GM23338 (cell line): ENCODE data around the gene GRIK4. TPM values are rescaled to one million over a fixed set of nuclear protein-coding genes. Genes with fewer than 3 reads are reported as not detected.

Source experiments
- ATAC-seq: fragments of 200-7000 bp; cut with Tn5 transposase; 3 replicates; pipeline ENCODE4 v1.9.1; 2020
- DNase-seq: peaks from one replicate; pipeline ENCODE4 v3.0.0-alpha.2; 2015; ENCODE audit warnings: low spot score
- H2AFZ ChIP-seq: fragments of 200-600 bp; sonication (generic); 2 replicates; pipeline ENCODE4 v1.8.0; 2016; ENCODE audit warnings: antibody characterized with exemption, mild to moderate bottlenecking, moderate library complexity
- H3F3A ChIP-seq: fragments of 200-600 bp; sonication (generic); replicated peaks from 2 replicates; pipeline ENCODE4 v1.8.0; 2017; ENCODE audit warnings: antibody characterized with exemption, mixed run types, low read depth
- H3K27ac ChIP-seq: fragments of 200-600 bp; sonication (generic); 2 replicates; pipeline ENCODE4 v1.6.1; 2016; ENCODE audit warnings: low read depth
- H3K27me3 ChIP-seq: fragments of 200-600 bp; sonication (generic); 2 replicates; pipeline ENCODE4 v1.8.0; 2016; ENCODE audit warnings: mild to moderate bottlenecking, mixed run types, moderate library complexity; ENCODE audit not compliant: insufficient read depth
- H3K36me3 ChIP-seq: fragments of 200-600 bp; sonication (generic); 2 replicates; pipeline ENCODE4 v1.8.0; 2016; ENCODE audit warnings: mild to moderate bottlenecking; ENCODE audit not compliant: insufficient read depth
- H3K4me1 ChIP-seq: fragments of 200-600 bp; sonication (generic); 2 replicates; pipeline ENCODE4 v1.8.0; 2016; ENCODE audit warnings: mild to moderate bottlenecking, moderate library complexity; ENCODE audit not compliant: insufficient read depth
- H3K4me2 ChIP-seq: fragments of 200-600 bp; sonication (generic); 2 replicates; pipeline ENCODE4 v1.7.1; 2017; ENCODE audit warnings: mixed run types
- H3K4me3 ChIP-seq: fragments of 200-600 bp; sonication (generic); 2 replicates; pipeline ENCODE4 v1.6.1; 2016; ENCODE audit warnings: mixed run types
- H3K79me2 ChIP-seq: fragments of 200-600 bp; sonication (generic); replicated peaks from 2 replicates; pipeline ENCODE4 v1.8.0; 2017; ENCODE audit warnings: mild to moderate bottlenecking; ENCODE audit not compliant: insufficient read depth
- H3K9me2 ChIP-seq: fragments of 200-600 bp; sonication (generic); 2 replicates; pipeline ENCODE4 v1.8.0; 2017; ENCODE audit not compliant: insufficient read depth
- H4K20me1 ChIP-seq: fragments of 200-600 bp; sonication (generic); replicated peaks from 2 replicates; pipeline ENCODE4 v1.8.0; 2017; ENCODE audit warnings: mild to moderate bottlenecking; ENCODE audit not compliant: insufficient read depth
- H3K27ac Mint-ChIP-seq: 2 replicates; pipeline ENCODE4 v1.8.0; 2020; ENCODE audit warnings: inconsistent platforms, mild to moderate bottlenecking, moderate library complexity, mixed read lengths
- H3K27me3 Mint-ChIP-seq: 3 replicates; pipeline ENCODE4 v1.8.0; 2022; ENCODE audit warnings: low read depth, mild to moderate bottlenecking, moderate library complexity, mixed read lengths, inconsistent platforms; ENCODE audit not compliant: insufficient read depth, poor library complexity
- H3K36me3 Mint-ChIP-seq: 3 replicates; pipeline ENCODE4 v1.8.0; 2021; ENCODE audit warnings: low read depth, mild to moderate bottlenecking, inconsistent platforms, moderate library complexity, mixed read lengths
- H3K4me1 Mint-ChIP-seq: 3 replicates; pipeline ENCODE4 v1.8.0; 2020; ENCODE audit warnings: mild to moderate bottlenecking, inconsistent platforms, mixed read lengths
- H3K4me3 Mint-ChIP-seq: 3 replicates; pipeline ENCODE4 v1.8.0; 2021; ENCODE audit warnings: moderate library complexity, mild to moderate bottlenecking, inconsistent platforms, mixed read lengths
- H3K9me3 Mint-ChIP-seq: 3 replicates; pipeline ENCODE4 v1.8.0; 2020; ENCODE audit warnings: moderate library complexity, mild to moderate bottlenecking, inconsistent platforms, mixed read lengths
- EZH2 ChIP-seq: fragments of 200-600 bp; sonication (generic); IDR thresholded peaks from one replicate; pipeline ENCODE4 v1.8.0; 2017; ENCODE audit warnings: antibody characterized with exemption, mild to moderate bottlenecking, low read depth; ENCODE audit not compliant: unreplicated experiment
- EZH2phosphoT487 ChIP-seq: fragments of 200-600 bp; sonication (generic); IDR thresholded peaks from one replicate; pipeline ENCODE4 v1.8.1; 2018; ENCODE audit warnings: antibody characterized with exemption; ENCODE audit not compliant: unreplicated experiment
- POLR2AphosphoS5 ChIP-seq: IDR thresholded peaks from 2 replicates; pipeline ENCODE4 v1.6.1; 2016; ENCODE audit warnings: antibody characterized with exemption, low read depth
- STAT1 ChIP-seq: IDR thresholded peaks from one replicate; pipeline ENCODE4 v1.6.1; 2016; ENCODE audit warnings: antibody characterized with exemption; ENCODE audit not compliant: unreplicated experiment
- ZNF331 ChIP-seq: fragments of 250-450 bp; sonication (Bioruptor Pico); IDR thresholded peaks from 2 replicates; pipeline ENCODE4 v1.5.0; 2020; ENCODE audit warnings: low read depth, mild to moderate bottlenecking, moderate library complexity
- polyA plus RNA-seq: library from polyadenylated mRNA; unstranded; fragments of >200 nt; fragmentation: Nextera tagmentation; extraction: Ambion mirVana; gene quantifications from 2 replicates; pipeline ENCODE4 v1.2.1, GENCODE V29; 2016
- total RNA-seq: library from RNA; depleted of rRNA; stranded (reverse); fragments of >200 nt; shearing (Covaris generic); gene quantifications from 2 replicates; pipeline ENCODE4 v1.2.3, GENCODE V29; 2014
- TF ChIP-seq, protein P1 (sequence below), 2 experiments: fragments of 200-600 bp in 1 of 2; sonication (generic) in 1 of 2; conservative IDR thresholded peaks; 2 replicates each; pipeline versions ENCODE4 v1.5.1 to v1.6.1; 2016 to 2017; ENCODE audit warnings: antibody characterized with exemption in 2 of 2, low read depth in 2 of 2, mild to moderate bottlenecking in 2 of 2, moderate library complexity in 1 of 2
- TF ChIP-seq, protein P2 (sequence below): fragments of 250-450 bp; sonication (Bioruptor Pico); IDR thresholded peaks from 2 replicates; pipeline ENCODE4 v1.5.0; 2020; ENCODE audit warnings: mild to moderate bottlenecking, moderate library complexity
- TF ChIP-seq, protein P3 (sequence below): IDR thresholded peaks from 2 replicates; pipeline ENCODE4 v1.6.1; 2016; ENCODE audit warnings: antibody characterized with exemption

Gene GRIK4
- total and polyA plus RNA-seq, 2 experiments from 2014 or later: 0.63 to 2.2 TPM

DNA sequence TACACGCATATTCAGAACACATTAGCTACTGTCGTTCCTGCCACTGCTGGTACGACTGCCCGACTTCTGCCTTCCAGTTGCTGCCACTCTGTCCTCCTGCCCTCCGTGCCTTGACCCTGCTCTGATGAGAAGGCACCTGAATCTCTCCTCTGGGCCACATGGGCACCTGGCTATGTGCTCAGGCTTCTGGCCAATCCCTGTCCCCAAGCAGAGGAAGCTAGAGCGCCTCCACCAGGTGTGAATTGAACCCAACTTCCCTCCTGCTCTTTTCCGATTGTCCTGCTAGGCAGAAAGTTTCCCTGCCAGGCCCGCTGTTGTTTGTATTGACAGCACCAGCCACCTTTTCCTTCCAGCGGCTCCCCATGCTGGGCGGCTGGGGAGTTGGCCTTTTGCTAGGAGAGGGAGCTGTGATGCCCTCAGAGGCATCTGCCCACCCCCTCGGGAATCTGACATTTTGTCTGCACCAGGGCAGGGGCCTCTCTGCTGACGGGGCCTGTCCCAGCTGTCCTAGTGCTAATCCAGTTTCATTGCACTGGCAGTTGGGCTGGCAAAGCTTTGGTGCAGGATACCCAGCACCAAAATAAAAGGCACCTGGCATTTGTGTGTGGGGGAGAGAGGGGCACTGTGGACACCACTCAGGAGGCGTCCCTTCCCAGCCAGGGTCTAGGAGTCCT lies 118.0 kb downstream of the GRIK4 start:
- ATAC-seq: peak; percentile 73
- no peaks in the 10 kb centered on the region for H3K36me3 Mint-ChIP-seq

DNA sequence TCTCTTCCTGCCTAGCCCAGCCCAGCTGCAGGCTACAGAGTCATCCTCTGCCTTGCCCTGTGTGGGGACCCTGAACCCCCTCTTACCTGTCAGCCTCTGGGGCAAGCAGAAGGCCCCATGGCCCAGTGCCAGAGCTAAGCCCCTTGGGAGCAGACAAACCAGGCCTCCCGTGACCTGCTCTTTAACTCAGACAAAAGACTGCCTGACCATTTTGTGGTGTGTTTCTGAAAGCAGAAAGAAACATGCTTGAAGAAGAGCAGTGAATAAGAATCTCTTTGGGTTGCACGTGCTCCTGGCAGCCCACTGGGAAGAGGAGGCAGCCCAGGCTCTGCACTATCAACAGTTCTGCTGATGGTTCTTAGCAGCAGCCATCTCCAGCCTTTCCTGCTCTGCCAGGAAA lies 118.6 kb downstream of the GRIK4 start:
- Mint-ChIP-seq H3K4me3 (no peak overlapping the region), H3K36me3 (no peaks in the 10 kb centered on the region), H3K27me3 (peaks cover 9% of the 10 kb centered on the region), H3K27ac (no peak overlapping the region), H3K4me1 (peaks cover 25% of the 10 kb centered on the region), H3K9me3 (no peaks in the 10 kb centered on the region)
- Histone ChIP-seq H3K4me2 (no peak overlapping the region), H3K36me3 (no peaks in the 10 kb centered on the region), H2AFZ (no peak overlapping the region), H4K20me1 (no peaks in the 10 kb centered on the region), H3K4me3 (no peak overlapping the region), H3K9me2 (peaks cover 3% of the 10 kb centered on the region; the same call in 1 of the 2 replicates), H3F3A (no peaks in the 10 kb centered on the region), H3K79me2 (no peaks in the 10 kb centered on the region), H3K27me3 (no peaks in the 10 kb centered on the region), H3K4me1 (peaks cover 9% of the 10 kb centered on the region; the same call in 1 of the 2 replicates), H3K27ac (no peak overlapping the region)
- no peak for ATAC-seq
- no peak for DNase-seq
- no peak for TF ChIP-seq POLR2AphosphoS5
- no peak for TF ChIP-seq STAT1
- TF ChIP-seq EZH2: no peak
- TF ChIP-seq ZNF331 (CRISPR knock-in tag): no peak
- TF ChIP-seq, protein P1, sequence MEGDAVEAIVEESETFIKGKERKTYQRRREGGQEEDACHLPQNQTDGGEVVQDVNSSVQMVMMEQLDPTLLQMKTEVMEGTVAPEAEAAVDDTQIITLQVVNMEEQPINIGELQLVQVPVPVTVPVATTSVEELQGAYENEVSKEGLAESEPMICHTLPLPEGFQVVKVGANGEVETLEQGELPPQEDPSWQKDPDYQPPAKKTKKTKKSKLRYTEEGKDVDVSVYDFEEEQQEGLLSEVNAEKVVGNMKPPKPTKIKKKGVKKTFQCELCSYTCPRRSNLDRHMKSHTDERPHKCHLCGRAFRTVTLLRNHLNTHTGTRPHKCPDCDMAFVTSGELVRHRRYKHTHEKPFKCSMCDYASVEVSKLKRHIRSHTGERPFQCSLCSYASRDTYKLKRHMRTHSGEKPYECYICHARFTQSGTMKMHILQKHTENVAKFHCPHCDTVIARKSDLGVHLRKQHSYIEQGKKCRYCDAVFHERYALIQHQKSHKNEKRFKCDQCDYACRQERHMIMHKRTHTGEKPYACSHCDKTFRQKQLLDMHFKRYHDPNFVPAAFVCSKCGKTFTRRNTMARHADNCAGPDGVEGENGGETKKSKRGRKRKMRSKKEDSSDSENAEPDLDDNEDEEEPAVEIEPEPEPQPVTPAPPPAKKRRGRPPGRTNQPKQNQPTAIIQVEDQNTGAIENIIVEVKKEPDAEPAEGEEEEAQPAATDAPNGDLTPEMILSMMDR (conservative IDR thresholded peaks at IDR 0.05; ENCODE audit: low read depth in 2 of 2): no peak
- TF ChIP-seq, protein P2, sequence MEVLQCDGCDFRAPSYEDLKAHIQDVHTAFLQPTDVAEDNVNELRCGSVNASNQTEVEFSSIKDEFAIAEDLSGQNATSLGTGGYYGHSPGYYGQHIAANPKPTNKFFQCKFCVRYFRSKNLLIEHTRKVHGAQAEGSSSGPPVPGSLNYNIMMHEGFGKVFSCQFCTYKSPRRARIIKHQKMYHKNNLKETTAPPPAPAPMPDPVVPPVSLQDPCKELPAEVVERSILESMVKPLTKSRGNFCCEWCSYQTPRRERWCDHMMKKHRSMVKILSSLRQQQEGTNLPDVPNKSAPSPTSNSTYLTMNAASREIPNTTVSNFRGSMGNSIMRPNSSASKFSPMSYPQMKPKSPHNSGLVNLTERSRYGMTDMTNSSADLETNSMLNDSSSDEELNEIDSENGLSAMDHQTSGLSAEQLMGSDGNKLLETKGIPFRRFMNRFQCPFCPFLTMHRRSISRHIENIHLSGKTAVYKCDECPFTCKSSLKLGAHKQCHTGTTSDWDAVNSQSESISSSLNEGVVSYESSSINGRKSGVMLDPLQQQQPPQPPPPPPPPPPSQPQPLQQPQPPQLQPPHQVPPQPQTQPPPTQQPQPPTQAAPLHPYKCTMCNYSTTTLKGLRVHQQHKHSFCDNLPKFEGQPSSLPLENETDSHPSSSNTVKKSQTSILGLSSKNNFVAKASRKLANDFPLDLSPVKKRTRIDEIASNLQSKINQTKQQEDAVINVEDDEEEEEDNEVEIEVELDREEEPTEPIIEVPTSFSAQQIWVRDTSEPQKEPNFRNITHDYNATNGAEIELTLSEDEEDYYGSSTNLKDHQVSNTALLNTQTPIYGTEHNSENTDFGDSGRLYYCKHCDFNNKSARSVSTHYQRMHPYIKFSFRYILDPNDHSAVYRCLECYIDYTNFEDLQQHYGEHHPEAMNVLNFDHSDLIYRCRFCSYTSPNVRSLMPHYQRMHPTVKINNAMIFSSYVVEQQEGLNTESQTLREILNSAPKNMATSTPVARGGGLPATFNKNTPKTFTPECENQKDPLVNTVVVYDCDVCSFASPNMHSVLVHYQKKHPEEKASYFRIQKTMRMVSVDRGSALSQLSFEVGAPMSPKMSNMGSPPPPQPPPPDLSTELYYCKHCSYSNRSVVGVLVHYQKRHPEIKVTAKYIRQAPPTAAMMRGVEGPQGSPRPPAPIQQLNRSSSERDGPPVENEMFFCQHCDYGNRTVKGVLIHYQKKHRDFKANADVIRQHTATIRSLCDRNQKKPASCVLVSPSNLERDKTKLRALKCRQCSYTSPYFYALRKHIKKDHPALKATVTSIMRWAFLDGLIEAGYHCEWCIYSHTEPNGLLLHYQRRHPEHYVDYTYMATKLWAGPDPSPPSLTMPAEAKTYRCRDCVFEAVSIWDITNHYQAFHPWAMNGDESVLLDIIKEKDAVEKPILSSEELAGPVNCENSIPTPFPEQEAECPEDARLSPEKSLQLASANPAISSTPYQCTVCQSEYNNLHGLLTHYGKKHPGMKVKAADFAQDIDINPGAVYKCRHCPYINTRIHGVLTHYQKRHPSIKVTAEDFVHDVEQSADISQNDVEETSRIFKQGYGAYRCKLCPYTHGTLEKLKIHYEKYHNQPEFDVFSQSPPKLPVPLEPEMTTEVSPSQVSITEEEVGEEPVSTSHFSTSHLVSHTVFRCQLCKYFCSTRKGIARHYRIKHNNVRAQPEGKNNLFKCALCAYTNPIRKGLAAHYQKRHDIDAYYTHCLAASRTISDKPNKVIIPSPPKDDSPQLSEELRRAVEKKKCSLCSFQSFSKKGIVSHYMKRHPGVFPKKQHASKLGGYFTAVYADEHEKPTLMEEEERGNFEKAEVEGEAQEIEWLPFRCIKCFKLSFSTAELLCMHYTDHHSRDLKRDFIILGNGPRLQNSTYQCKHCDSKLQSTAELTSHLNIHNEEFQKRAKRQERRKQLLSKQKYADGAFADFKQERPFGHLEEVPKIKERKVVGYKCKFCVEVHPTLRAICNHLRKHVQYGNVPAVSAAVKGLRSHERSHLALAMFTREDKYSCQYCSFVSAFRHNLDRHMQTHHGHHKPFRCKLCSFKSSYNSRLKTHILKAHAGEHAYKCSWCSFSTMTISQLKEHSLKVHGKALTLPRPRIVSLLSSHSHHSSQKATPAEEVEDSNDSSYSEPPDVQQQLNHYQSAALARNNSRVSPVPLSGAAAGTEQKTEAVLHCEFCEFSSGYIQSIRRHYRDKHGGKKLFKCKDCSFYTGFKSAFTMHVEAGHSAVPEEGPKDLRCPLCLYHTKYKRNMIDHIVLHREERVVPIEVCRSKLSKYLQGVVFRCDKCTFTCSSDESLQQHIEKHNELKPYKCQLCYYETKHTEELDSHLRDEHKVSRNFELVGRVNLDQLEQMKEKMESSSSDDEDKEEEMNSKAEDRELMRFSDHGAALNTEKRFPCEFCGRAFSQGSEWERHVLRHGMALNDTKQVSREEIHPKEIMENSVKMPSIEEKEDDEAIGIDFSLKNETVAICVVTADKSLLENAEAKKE (CRISPR knock-in tag): no peak
- TF ChIP-seq, protein P3, sequence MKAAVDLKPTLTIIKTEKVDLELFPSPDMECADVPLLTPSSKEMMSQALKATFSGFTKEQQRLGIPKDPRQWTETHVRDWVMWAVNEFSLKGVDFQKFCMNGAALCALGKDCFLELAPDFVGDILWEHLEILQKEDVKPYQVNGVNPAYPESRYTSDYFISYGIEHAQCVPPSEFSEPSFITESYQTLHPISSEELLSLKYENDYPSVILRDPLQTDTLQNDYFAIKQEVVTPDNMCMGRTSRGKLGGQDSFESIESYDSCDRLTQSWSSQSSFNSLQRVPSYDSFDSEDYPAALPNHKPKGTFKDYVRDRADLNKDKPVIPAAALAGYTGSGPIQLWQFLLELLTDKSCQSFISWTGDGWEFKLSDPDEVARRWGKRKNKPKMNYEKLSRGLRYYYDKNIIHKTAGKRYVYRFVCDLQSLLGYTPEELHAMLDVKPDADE: no peak

More for the DNA sequence above, 118.0 kb downstream of the GRIK4 start:
- H3K4me1 Mint-ChIP-seq: peaks cover 21% of the 10 kb centered on the region
- Histone ChIP-seq H2AFZ (no peak overlapping the region), H3K4me1 (0 out of 2 replicates have a peak, but pooled peaks cover 6% of the 10 kb centered on the region), H3K27me3 (no peaks in the 10 kb centered on the region), H3K36me3 (no peaks in the 10 kb centered on the region), H3K4me3 (no peak overlapping the region), H4K20me1 (no peaks in the 10 kb centered on the region), H3K27ac (no peak overlapping the region), H3F3A (no peaks in the 10 kb centered on the region), H3K4me2 (no peak overlapping the region), H3K9me2 (peaks cover 3% of the 10 kb centered on the region; the same call in 1 of the 2 replicates), H3K79me2 (no peaks in the 10 kb centered on the region)
- H3K27ac Mint-ChIP-seq: no peak overlapping the region
- TF ChIP-seq EZH2phosphoT487: no peak
- TF ChIP-seq, protein P1 (conservative IDR thresholded peaks at IDR 0.05; ENCODE audit: low read depth in 2 of 2): peak; percentile 47 to 72
- no peak overlapping the region for H3K4me3 Mint-ChIP-seq
- peak; percentile 66 for DNase-seq
- H3K27me3 Mint-ChIP-seq: peaks cover 11% of the 10 kb centered on the region
- no peaks in the 10 kb centered on the region for H3K9me3 Mint-ChIP-seq
